ENCODE measurements around the gene IL2RG. TPM values are rescaled to one million over a fixed set of nuclear protein-coding genes. Genes with fewer than 3 reads are reported as not detected.

Gene IL2RG
- total and polyA plus RNA-seq, 10 of the 15 experiments (the other 5 are each of a cell fraction or from before 2014, with no cell fraction given) = 63.9 to 686 (median 183) TPM

- Histone ChIP-seq H3K27ac (ENCODE audit: control insufficient read depth, insufficient read depth) (no peak overlapping the region), H3K36me3 (ENCODE audit: control insufficient read depth in 2 of 2, insufficient read depth in 2 of 2, low read length in 1 of 2) (no peaks in the 10 kb centered on the region), H3K27me3 (replicated peaks in 1 of 2; ENCODE audit: control insufficient read depth in 2 of 2, insufficient read depth in 2 of 2, low read length in 1 of 2) (no peaks in the 10 kb centered on the region), H3K9me3 (replicated peaks; ENCODE audit: control insufficient read depth, insufficient read depth, low read length) (no peaks in the 10 kb centered on the region; the same call in 2 of the 3 replicates), H3K4me3 (no peak overlapping the region), H2AFZ (ENCODE audit: control insufficient read depth, low read depth, low read length) (no peak overlapping the region), H3K4me2 (ENCODE audit: control insufficient read depth, insufficient read depth) (no peak overlapping the region), H3K79me2 (ENCODE audit: control insufficient read depth, insufficient read depth, low read length) (no peaks in the 10 kb centered on the region), H3K4me1 (ENCODE audit: control insufficient read depth, insufficient read depth, low read length) (peaks cover 3% of the 10 kb centered on the region; the same call in 1 of the 2 replicates), H4K20me1 (ENCODE audit: control insufficient read depth, insufficient read depth) (no peaks in the 10 kb centered on the region), H3K9ac (ENCODE audit: control insufficient read depth, insufficient read depth, low read length) (no peak overlapping the region)
- no peak for FAIRE-seq
- no peak for DNase-seq (ENCODE audit: low read depth, low spot score)
- BruUV-seq (replicated peaks) = no TSS peak
- 0 out of 6 replicates have a peak, but pooled peaks of 2 of the 3 experiments have one; percentile 3 to 4 for TF ChIP-seq CTCF (IDR thresholded peaks at IDR 0.05 in 2 of 3, conservative IDR thresholded peaks at IDR 0.05 in 1 of 3; ENCODE audit: control insufficient read depth in 2 of 3, extremely low read depth in 1 of 3, insufficient read depth in 1 of 3, low read depth in 3 of 3, low read length in 3 of 3)
- no peak for TF ChIP-seq ATF3 (IDR thresholded peaks at IDR 0.05; ENCODE audit: borderline replicate concordance, extremely low read depth, low read depth, low read length)
- TF ChIP-seq RUNX3 (IDR thresholded peaks at IDR 0.05; ENCODE audit: low read length) = no peak
- peak; percentile 31; the same call in 1 of the 2 replicates for TF ChIP-seq POLR2A (IDR thresholded peaks at IDR 0.05; ENCODE audit: low read depth, low read length)
- TF ChIP-seq RAD21 (IDR thresholded peaks at IDR 0.05; ENCODE audit: insufficient read depth, low read depth, low read length) = 0 out of 2 replicates have a peak, but pooled peaks have one; percentile 5
- no peak for TF ChIP-seq ZBTB11 (CRISPR knock-in tag; IDR thresholded peaks at IDR 0.05)
- RAD21 ChIA-PET (ENCODE audit: unreplicated experiment) = interaction anchor here (0.6 to 3.3 kb wide), 6 partner anchors 11 to 79 kb away, joined by 3 to 29 read pairs (median 12); partner anchors contain the start of genes IL2RG, MED12 and NLGN3
- 67% methylated on average over 31 of the region's 31 CpGs for WGBS (ENCODE audit: insufficient coverage, insufficient replicate concordance, low lambda C conversion rate, missing lambda C conversion rate)
- SMC1A ChIA-PET (ENCODE audit: uncharacterized antibody, unreplicated experiment) = interaction anchor here (2.1 to 6.2 kb wide), 6 partner anchors 11 to 82 kb away, joined by 7 to 46 read pairs (median 16); partner anchors contain the start of genes IL2RG and MED12
- in situ Hi-C loops (cut with MboI) = no loop called here
- ATAC-seq = no peak
- CTCF ChIA-PET = interaction anchor here (0.5 to 5.2 kb wide), 6 partner anchors 11 to 563 kb away, joined by 3 to 82 read pairs (median 24); partner anchors contain the start of genes IL2RG and MED12
- POLR2A ChIA-PET = interaction anchor here (5.1 to 5.8 kb wide), 2 partner anchors 11 to 17 kb away, joined by 34 to 60 read pairs; partner anchors contain the start of genes IL2RG and MED12
- intact Hi-C loops (cut with micrococcal nuclease; ENCODE audit: unreplicated experiment) = no loop called here
Observed at GRCh38 chrX:71100581-71101505, 10.5 kb downstream of the IL2RG start.

Data from GM12878 (cell line).